Endothelial cell of coronary artery (primary cell): ENCODE measurements around the gene IPO5. TPM values are rescaled to one million over a fixed set of nuclear protein-coding genes. Genes with fewer than 3 reads are reported as not detected.

Source experiments
- total RNA-seq: library from RNA; depleted of rRNA; stranded (reverse); fragments of >200 nt; gene quantifications from 2 replicates; pipeline ENCODE4 v1.2.3, GENCODE V29; 2014

The IPO5 gene
- total RNA-seq = 148 and 176 TPM in 2 replicates

GRCh38 chr13:97953376-97953970, at the start of gene IPO5:
Gene IPO5 (plus strand): TSS chr13:97953675. CDS start chr13:97976697, 23,022 bp downstream.

Other genes with a start within 250 kb of the IPO5 start
- gene FARP1, start 189.4 kb downstream of the IPO5 start, total RNA-seq = 17.5 and 25.8 TPM in 2 replicates
- gene RNF113B, start 223.6 kb downstream of the IPO5 start, total RNA-seq = not detected in 2 replicates